ENCODE measurements around the gene GPR39. TPM values are rescaled to one million over a fixed set of nuclear protein-coding genes. Genes with fewer than 3 reads are reported as not detected.

GPR39 gene
- total RNA-seq, 4 donors from 2014 or later = 0.21 to 1.8 (median 0.22) TPM; not detected in 1

DNA sequence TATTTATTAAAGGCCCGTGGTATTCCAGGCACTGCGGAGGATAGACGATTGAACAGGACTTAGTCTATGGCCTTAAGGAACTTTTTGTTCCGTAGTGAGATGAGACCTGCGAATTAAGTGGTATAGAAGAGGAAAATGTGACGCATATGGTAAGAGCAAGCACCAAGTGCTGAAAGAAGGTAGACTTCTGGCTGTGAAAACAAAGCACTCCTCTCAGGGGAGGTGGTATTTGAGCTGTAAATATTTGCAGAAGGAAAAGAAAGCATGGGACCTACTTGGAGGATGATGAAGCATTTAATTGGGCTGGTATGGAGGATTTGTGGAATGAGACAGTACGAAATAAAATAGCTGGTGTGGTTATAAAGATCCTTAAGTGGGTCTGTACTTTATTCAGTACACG, 62.5 kb downstream of the GPR39 start:
- H3K36me3 ChIP-seq = no peaks in the 10 kb centered on the region
- no peaks in the 10 kb centered on the region for H3K9me3 ChIP-seq
- H3K27me3 ChIP-seq = no peaks in the 10 kb centered on the region
- DNase-seq (ENCODE audit: low spot score in 2 of 2) = no peak
- TF ChIP-seq POLR2A (IDR thresholded peaks at IDR 0.05) = no peak
- TF ChIP-seq, protein P1, sequence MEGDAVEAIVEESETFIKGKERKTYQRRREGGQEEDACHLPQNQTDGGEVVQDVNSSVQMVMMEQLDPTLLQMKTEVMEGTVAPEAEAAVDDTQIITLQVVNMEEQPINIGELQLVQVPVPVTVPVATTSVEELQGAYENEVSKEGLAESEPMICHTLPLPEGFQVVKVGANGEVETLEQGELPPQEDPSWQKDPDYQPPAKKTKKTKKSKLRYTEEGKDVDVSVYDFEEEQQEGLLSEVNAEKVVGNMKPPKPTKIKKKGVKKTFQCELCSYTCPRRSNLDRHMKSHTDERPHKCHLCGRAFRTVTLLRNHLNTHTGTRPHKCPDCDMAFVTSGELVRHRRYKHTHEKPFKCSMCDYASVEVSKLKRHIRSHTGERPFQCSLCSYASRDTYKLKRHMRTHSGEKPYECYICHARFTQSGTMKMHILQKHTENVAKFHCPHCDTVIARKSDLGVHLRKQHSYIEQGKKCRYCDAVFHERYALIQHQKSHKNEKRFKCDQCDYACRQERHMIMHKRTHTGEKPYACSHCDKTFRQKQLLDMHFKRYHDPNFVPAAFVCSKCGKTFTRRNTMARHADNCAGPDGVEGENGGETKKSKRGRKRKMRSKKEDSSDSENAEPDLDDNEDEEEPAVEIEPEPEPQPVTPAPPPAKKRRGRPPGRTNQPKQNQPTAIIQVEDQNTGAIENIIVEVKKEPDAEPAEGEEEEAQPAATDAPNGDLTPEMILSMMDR (IDR thresholded peaks at IDR 0.05) = no peak
- no peak for TF ChIP-seq EP300 (IDR thresholded peaks at IDR 0.05)
- 72 to 76% methylated on average over 8 of the region's 8 CpGs for WGBS, 2 donors
- peaks cover 0 to 20% (median 0%) of the 10 kb centered on the region in 4 donors for H3K4me1 ChIP-seq
- H3K27ac ChIP-seq = no peak overlapping the region
- no peak overlapping the region for H3K4me3 ChIP-seq

DNA sequence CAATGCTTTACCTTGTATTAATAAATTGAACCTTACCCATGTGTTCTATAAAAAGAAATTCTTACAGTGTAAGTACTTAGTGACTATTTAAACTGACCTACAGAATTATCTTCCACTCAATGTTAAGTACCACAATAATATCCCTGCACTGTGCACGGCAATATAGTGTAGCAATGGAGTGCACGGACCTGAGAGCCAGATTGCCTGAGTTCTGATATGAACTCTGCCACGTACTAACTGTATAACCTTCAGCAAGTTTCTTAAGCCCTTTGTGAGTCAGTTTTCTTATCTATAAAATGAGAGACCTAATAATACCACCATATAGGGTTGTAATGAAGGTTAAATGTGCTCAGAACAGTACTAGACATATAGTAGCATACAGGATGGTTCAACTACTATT, 66.2 kb downstream of the GPR39 start:
- Histone ChIP-seq H3K4me1 (peaks cover 0 to 14% (median 0%) of the 10 kb centered on the region in 4 donors), H3K36me3 (no peaks in the 10 kb centered on the region), H3K27me3 (no peaks in the 10 kb centered on the region), H3K4me3 (no peak overlapping the region), H3K27ac (no peak overlapping the region), H3K9me3 (peaks cover 0 to 6% (median 0%) of the 10 kb centered on the region in 4 donors)
- WGBS, 2 donors = 84 to 91% methylated on average over 3 of the region's 3 CpGs
- no peak for DNase-seq (ENCODE audit: low spot score in 2 of 2)
- TF ChIP-seq, protein P1 (IDR thresholded peaks at IDR 0.05) = no peak
- TF ChIP-seq POLR2A (IDR thresholded peaks at IDR 0.05) = no peak
- no peak for TF ChIP-seq EP300 (IDR thresholded peaks at IDR 0.05)

DNA sequence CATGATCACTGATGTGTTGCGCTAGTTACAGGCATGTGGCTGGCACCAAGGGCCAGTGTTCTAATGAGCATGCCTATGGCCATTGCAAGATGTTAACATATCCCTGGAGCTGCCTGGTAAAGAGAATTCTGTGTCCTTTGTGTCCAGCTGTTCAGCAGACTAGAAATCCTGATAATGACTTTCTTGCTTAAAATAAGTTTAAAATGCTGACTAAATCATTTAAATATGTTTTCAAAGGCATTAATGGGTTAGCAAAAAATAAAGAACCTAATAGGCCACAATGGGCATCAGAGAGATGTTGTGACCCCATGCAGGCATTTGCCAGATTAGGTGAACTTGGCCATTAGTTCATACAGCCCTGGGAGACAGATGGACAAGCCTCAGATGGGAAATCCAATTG, 67.5 kb downstream of the GPR39 start:
- no peak for DNase-seq (ENCODE audit: low spot score in 2 of 2)
- H3K4me3 ChIP-seq = no peak overlapping the region

DNA sequence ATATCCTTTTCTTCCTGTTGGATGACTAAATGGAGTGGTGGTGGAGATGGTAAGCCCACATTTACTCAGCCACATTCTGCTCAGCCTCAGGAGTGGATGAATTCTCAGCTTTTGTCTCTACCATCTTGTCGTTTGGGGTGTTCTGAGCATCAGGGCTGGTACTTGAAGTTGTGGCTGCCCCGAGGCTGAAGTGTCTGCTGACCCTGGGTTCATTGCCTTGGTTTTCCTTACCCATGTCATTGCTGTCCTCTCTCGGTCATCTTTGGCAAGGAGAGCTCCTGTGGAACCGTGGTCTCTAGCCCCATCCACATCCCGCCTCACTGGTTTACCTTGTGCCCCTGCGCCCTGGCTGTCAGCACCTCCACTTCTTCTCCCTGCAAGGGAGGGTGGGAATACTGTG, 71.9 kb downstream of the GPR39 start:
- 84 to 91% methylated on average over 6 of the region's 6 CpGs for WGBS, 2 donors
- no peak for DNase-seq (ENCODE audit: low spot score in 2 of 2)
- Histone ChIP-seq H3K9me3 (peaks cover 0 to 6% (median 0%) of the 10 kb centered on the region in 4 donors), H3K4me1 (no peaks in the 10 kb centered on the region), H3K27me3 (no peaks in the 10 kb centered on the region), H3K4me3 (no peak overlapping the region), H3K36me3 (no peaks in the 10 kb centered on the region), H3K27ac (no peak overlapping the region)
- TF ChIP-seq POLR2A (IDR thresholded peaks at IDR 0.05) (no peak), EP300 (IDR thresholded peaks at IDR 0.05) (no peak)
- TF ChIP-seq, protein P1 (IDR thresholded peaks at IDR 0.05) = no peak

More for the DNA sequence above, 67.5 kb downstream of the GPR39 start:
- no peak overlapping the region for H3K27ac ChIP-seq
- 96 to 100% methylated on average over 1 of the region's 1 CpG for WGBS, 2 donors
- peaks cover 0 to 6% (median 0%) of the 10 kb centered on the region in 4 donors for H3K9me3 ChIP-seq
- H3K27me3 ChIP-seq = no peaks in the 10 kb centered on the region
- H3K4me1 ChIP-seq = peaks cover 0 to under 1% (median 0%) of the 10 kb centered on the region in 4 donors
- TF ChIP-seq, protein P1 (IDR thresholded peaks at IDR 0.05) = no peak
- TF ChIP-seq POLR2A (IDR thresholded peaks at IDR 0.05) = no peak
- TF ChIP-seq EP300 (IDR thresholded peaks at IDR 0.05) = no peak
- no peaks in the 10 kb centered on the region for H3K36me3 ChIP-seq

DNA sequence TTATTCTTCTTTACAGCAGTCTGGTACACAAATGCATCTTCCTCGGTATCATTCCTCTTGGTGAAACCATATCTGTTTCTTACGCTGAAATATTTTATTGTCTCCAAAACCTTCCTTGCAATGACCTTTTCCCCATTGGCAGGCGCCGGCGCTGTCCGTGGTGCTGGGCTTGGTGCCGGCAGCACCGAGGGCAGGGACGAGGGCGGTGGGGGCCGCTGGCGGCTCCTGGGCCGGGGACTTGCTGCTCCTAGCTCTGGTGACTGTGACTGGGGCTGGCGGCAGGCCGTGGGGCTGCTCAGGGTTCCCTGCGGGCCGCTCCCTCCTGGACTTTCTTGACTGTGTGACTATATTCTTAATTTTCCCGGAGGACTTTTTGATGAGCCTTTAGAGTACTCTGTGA, 72.5 kb downstream of the GPR39 start:
- H3K9me3 ChIP-seq = peaks cover 0 to 6% (median 0%) of the 10 kb centered on the region in 4 donors
- WGBS, 2 donors = 13 to 17% methylated on average over 16 to 18 of the region's 18 CpGs
- no peaks in the 10 kb centered on the region for H3K36me3 ChIP-seq
- TF ChIP-seq, protein P1 (IDR thresholded peaks at IDR 0.05) = no peak
- TF ChIP-seq POLR2A (IDR thresholded peaks at IDR 0.05) = no peak
- no peak for TF ChIP-seq EP300 (IDR thresholded peaks at IDR 0.05)
- H3K4me1 ChIP-seq = no peaks in the 10 kb centered on the region
- no peaks in the 10 kb centered on the region for H3K27me3 ChIP-seq
- H3K27ac ChIP-seq = no peak overlapping the region
- H3K4me3 ChIP-seq = no peak overlapping the region
- no peak for DNase-seq (ENCODE audit: low spot score in 2 of 2)

Data from tibial nerve (tissue), 4 donors.